ENCODE data around the gene SEMA3E.

SEMA3E gene

DNA sequence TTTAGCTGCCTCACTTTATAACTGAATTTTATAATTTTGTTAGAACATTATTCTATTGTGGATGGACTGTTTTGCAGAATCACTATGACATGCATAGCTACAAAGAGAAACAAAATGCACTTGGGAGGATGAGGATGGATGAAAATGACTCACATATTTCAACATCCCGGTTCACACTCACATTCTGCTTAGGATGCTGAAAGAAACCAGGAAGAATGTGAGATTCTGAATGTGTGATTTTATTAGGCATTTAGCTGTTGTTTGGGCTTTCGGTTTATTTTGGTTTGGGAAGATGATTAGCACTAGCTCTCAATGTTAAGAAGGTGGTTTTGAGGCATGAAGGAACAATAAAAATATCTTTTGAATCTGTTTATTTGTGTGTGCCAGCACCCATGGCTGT, 235.5 kb downstream of the SEMA3E start:
- DNase-seq (ENCODE audit: insufficient read length, low spot score) = no peak
- FAIRE-seq = peak; percentile 20
- TF ChIP-seq POLR2A (IDR thresholded peaks at IDR 0.05; ENCODE audit: low read depth, low read length) = no peak

- DNase-seq (ENCODE audit: insufficient read length, low spot score) (no peak), FAIRE-seq (peak; percentile 6)
- no peak for TF ChIP-seq POLR2A (IDR thresholded peaks at IDR 0.05; ENCODE audit: low read depth, low read length)
Observed at GRCh38 chr7:83410989-83411591, 237.8 kb downstream of the SEMA3E start.

GRCh38 chr7:83394776-83395175, 254.2 kb downstream of the SEMA3E start:
- FAIRE-seq = no peak
- DNase-seq (ENCODE audit: insufficient read length, low spot score) = no peak
- TF ChIP-seq POLR2A (IDR thresholded peaks at IDR 0.05; ENCODE audit: low read depth, low read length) = no peak

- TF ChIP-seq POLR2A (IDR thresholded peaks at IDR 0.05; ENCODE audit: low read depth, low read length) = no peak
- FAIRE-seq = no peak
- DNase-seq (ENCODE audit: insufficient read length, low spot score) = no peak
Observed at GRCh38 chr7:83388436-83388835, 260.5 kb downstream of the SEMA3E start.

- DNase-seq (ENCODE audit: insufficient read length, low spot score) (no peak), FAIRE-seq (peak; percentile 67)
- TF ChIP-seq POLR2A (IDR thresholded peaks at IDR 0.05; ENCODE audit: low read depth, low read length) = no peak
Observed at GRCh38 chr7:83366629-83367028, 282.3 kb downstream of the SEMA3E start.

DNA sequence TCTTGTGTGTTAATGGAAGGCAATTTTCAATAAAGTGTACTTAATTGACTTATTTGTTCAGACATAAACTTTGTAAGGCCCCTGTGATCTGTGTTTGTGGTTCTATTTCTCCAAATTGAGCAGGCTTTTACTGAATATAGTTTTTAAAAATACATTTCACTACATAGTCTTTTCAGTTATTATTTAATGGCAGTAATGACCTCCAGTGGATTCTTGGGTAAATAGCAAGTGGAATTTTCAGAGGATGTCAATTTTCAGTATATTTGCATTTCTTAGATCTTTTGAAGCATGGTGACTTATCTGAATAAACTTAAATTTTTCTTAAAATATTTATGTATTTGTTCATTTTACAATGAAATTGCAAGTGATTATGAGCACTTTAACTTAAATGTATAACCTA, 283.2 kb downstream of the SEMA3E start:
- no peak for DNase-seq (ENCODE audit: insufficient read length, low spot score)
- FAIRE-seq = no peak
- TF ChIP-seq POLR2A (IDR thresholded peaks at IDR 0.05; ENCODE audit: low read depth, low read length) = no peak

GRCh38 chr7:83362871-83363550, 285.9 kb downstream of the SEMA3E start:
- DNase-seq (ENCODE audit: insufficient read length, low spot score) (no peak), FAIRE-seq (no peak)
- no peak for TF ChIP-seq POLR2A (IDR thresholded peaks at IDR 0.05; ENCODE audit: low read depth, low read length)

DNA sequence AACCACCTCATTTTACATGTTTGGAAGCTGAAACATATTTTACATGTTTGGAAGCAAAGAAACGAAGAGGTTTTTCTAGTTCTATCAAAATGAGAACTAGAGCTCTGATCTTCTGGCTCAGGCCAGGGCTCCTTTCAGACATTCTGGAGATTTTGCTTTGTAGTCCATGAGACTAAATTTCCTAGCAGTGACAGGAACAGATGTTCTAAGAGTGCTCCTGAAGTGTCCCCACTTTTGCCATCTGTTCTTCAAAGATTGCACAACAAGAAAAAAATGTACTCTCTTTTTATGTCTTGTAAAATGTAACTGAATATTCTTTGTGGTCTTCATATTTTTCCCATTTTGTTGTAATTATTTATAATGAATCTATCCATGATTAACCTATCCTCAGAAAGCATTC, 289.8 kb downstream of the SEMA3E start:
- no peak for FAIRE-seq
- TF ChIP-seq POLR2A (IDR thresholded peaks at IDR 0.05; ENCODE audit: low read depth, low read length) = no peak
- DNase-seq (ENCODE audit: insufficient read length, low spot score) = no peak

DNA sequence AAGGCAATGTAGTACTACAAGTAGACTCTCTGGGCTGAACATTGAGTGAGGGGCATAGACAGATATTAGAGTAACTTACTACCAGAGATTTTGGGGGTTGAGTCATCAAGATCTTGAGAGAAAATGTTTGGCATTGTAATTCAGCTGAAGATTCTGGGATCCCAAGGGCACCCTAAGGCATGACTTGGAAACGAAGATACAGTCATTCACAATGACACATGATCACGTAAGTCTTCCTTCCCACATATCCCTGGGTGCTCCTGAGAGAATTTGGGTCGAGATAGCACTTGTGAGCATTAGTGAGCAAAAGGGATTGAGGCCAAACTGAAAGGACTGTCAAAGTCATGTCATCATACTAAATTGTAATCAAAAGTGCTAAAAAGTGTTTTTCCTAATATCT, 293.8 kb downstream of the SEMA3E start:
- FAIRE-seq (peak; percentile 55), DNase-seq (ENCODE audit: insufficient read length, low spot score) (no peak)
- TF ChIP-seq POLR2A (IDR thresholded peaks at IDR 0.05; ENCODE audit: low read depth, low read length) = no peak

DNA sequence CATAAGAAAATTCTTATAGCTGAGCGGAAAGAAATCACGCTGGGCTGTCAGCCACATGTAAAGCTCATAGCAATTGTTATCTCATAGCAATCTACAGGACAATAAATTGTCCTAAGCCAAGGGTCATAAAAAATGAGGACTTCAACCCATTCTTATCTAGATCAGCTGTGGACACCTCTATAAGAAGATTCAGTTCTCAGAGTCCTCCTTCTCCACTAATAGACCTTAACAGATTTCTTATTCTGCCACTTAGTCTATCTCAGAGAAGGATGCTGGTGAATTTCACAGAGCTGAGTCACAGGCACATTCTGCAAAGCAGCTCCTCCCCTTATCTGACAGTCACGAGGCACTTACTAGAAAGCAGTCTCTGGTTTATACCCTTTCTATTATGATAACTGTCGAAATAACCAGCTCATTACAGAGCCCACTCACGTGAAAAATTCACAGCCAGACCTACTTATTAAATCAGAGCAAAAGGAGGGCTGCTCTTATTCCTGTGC, 300.9 kb downstream of the SEMA3E start:
- FAIRE-seq = peak; percentile 75
- peak; percentile 20 for DNase-seq (ENCODE audit: insufficient read length, low spot score)

GRCh38 chr7:83339907-83340306, 309.0 kb downstream of the SEMA3E start:
- FAIRE-seq (no peak), DNase-seq (ENCODE audit: insufficient read length, low spot score) (no peak)
- TF ChIP-seq POLR2A (IDR thresholded peaks at IDR 0.05; ENCODE audit: low read depth, low read length) = no peak

More for the DNA sequence above, 300.9 kb downstream of the SEMA3E start:
- no peak for TF ChIP-seq POLR2A (IDR thresholded peaks at IDR 0.05; ENCODE audit: low read depth, low read length)

DNA sequence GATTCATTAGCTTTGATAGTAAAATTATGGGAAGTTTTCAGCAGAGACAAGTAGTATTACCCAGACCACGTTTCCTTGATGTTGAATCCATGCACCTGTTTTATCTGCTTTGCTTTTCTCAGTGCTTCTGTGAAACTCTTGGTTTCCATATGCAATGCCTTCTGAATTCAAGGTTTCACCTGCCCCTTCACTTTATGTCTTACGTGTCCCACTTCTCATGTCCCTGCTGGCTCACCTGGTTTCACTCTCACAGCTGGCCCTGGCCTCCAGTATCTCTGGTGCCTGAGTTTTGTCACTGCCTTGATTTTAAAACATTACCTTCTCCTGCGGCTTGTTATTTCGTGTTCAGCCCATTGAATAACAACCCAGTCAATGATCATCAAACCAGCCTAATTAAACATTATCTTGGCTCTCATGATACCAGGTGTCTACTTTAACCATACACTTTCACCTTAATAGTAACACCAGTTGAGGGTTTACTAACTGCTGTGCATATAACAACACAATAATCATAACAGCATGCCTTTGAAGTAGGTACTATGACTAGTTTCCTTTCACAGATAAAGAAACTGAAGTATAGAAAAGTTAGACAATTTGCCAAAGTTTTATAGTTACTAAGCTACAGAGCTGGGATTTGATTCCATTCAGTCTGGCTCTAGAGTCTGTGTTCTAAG, 310.5 kb downstream of the SEMA3E start:
- no peak for TF ChIP-seq POLR2A (IDR thresholded peaks at IDR 0.05; ENCODE audit: low read depth, low read length)
- FAIRE-seq (no peak), DNase-seq (ENCODE audit: insufficient read length, low spot score) (no peak)

DNA sequence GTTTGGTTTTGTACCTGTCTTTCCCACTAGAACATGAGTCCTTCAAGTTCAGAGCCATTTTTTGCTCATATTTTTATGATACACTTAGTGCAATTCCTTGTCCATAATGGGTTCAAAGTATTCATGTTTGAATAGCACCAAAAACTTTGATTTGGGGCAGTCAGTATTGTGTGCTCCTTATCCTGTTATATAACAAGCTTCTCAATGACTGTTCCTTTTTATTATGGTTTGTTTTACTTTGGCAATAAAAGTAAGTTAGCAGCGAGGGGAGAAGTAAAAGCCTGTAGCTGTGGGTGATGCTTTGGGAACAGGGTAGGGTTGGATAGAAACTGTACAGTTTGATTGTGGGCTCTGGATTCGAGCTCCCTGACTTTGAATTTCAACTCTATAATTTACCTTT, 311.9 kb downstream of the SEMA3E start:
- no peak for DNase-seq (ENCODE audit: insufficient read length, low spot score)
- TF ChIP-seq POLR2A (IDR thresholded peaks at IDR 0.05; ENCODE audit: low read depth, low read length) = no peak
- no peak for FAIRE-seq

GRCh38 chr7:83326223-83326622, 322.7 kb downstream of the SEMA3E start:
- DNase-seq (ENCODE audit: insufficient read length, low spot score) (no peak), FAIRE-seq (no peak)
- TF ChIP-seq POLR2A (IDR thresholded peaks at IDR 0.05; ENCODE audit: low read depth, low read length) = no peak

DNA sequence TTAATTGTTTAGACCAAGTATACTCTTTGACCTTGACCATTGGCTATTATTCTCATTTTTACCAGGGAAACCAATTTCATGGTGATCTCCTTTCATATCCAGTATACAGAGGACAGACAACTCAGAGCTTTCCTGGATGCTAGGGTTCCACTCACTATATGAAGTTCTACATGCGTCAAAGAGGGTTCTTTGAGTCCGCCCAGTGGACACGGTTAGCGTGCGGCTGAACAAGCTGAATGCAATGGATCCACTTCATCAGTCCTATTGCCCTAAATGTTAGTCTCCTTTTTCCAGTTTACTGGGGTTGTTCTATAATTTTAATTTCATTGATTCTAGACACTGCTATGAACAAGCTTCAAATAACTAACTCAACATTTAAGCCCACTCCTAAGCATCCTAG, 323.9 kb downstream of the SEMA3E start:
- no peak for FAIRE-seq
- no peak for DNase-seq (ENCODE audit: insufficient read length, low spot score)
- TF ChIP-seq POLR2A (IDR thresholded peaks at IDR 0.05; ENCODE audit: low read depth, low read length) = no peak

All from H54 (cell line).